ENCODE measurements around the gene MT1B. TPM values are rescaled to one million over a fixed set of nuclear protein-coding genes. Genes with fewer than 3 reads are reported as not detected.

The MT1B gene
- total and polyA plus RNA-seq, 2 of the 13 experiments (the other 11 are each of a cell fraction or from before 2014, with no cell fraction given): 0.89 TPM; not detected in 1

GRCh38 chr16:56691885-56692284 is 40.2 kb downstream of the MT1B start (continued):
- TF ChIP-seq, protein P1, sequence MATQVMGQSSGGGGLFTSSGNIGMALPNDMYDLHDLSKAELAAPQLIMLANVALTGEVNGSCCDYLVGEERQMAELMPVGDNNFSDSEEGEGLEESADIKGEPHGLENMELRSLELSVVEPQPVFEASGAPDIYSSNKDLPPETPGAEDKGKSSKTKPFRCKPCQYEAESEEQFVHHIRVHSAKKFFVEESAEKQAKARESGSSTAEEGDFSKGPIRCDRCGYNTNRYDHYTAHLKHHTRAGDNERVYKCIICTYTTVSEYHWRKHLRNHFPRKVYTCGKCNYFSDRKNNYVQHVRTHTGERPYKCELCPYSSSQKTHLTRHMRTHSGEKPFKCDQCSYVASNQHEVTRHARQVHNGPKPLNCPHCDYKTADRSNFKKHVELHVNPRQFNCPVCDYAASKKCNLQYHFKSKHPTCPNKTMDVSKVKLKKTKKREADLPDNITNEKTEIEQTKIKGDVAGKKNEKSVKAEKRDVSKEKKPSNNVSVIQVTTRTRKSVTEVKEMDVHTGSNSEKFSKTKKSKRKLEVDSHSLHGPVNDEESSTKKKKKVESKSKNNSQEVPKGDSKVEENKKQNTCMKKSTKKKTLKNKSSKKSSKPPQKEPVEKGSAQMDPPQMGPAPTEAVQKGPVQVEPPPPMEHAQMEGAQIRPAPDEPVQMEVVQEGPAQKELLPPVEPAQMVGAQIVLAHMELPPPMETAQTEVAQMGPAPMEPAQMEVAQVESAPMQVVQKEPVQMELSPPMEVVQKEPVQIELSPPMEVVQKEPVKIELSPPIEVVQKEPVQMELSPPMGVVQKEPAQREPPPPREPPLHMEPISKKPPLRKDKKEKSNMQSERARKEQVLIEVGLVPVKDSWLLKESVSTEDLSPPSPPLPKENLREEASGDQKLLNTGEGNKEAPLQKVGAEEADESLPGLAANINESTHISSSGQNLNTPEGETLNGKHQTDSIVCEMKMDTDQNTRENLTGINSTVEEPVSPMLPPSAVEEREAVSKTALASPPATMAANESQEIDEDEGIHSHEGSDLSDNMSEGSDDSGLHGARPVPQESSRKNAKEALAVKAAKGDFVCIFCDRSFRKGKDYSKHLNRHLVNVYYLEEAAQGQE (IDR thresholded peaks at IDR 0.05; ENCODE audit: borderline replicate concordance in 1 of 2, low read depth in 1 of 2, low read length in 2 of 2): no peak
- TF ChIP-seq HNRNPH1 (optimal IDR thresholded peaks at IDR 0.05; ENCODE audit: low read depth, low read length) (no peak), RFXAP (CRISPR knock-in tag; IDR thresholded peaks at IDR 0.05; ENCODE audit: borderline replicate concordance) (no peak), U2AF2 (IDR thresholded peaks at IDR 0.05; ENCODE audit: low read depth, low read length) (no peak), ZNF431 (CRISPR knock-in tag; IDR thresholded peaks at IDR 0.05; ENCODE audit: borderline replicate concordance, low read depth) (no peak), MXD4 (CRISPR knock-in tag; IDR thresholded peaks at IDR 0.05) (no peak), HES4 (CRISPR knock-in tag; IDR thresholded peaks at IDR 0.05; ENCODE audit: borderline replicate concordance) (no peak), ZNF878 (CRISPR knock-in tag; IDR thresholded peaks at IDR 0.05) (no peak), ZNF496 (CRISPR knock-in tag; IDR thresholded peaks at IDR 0.05; ENCODE audit: insufficient replicate concordance) (no peak)
- TF ChIP-seq, protein P2, sequence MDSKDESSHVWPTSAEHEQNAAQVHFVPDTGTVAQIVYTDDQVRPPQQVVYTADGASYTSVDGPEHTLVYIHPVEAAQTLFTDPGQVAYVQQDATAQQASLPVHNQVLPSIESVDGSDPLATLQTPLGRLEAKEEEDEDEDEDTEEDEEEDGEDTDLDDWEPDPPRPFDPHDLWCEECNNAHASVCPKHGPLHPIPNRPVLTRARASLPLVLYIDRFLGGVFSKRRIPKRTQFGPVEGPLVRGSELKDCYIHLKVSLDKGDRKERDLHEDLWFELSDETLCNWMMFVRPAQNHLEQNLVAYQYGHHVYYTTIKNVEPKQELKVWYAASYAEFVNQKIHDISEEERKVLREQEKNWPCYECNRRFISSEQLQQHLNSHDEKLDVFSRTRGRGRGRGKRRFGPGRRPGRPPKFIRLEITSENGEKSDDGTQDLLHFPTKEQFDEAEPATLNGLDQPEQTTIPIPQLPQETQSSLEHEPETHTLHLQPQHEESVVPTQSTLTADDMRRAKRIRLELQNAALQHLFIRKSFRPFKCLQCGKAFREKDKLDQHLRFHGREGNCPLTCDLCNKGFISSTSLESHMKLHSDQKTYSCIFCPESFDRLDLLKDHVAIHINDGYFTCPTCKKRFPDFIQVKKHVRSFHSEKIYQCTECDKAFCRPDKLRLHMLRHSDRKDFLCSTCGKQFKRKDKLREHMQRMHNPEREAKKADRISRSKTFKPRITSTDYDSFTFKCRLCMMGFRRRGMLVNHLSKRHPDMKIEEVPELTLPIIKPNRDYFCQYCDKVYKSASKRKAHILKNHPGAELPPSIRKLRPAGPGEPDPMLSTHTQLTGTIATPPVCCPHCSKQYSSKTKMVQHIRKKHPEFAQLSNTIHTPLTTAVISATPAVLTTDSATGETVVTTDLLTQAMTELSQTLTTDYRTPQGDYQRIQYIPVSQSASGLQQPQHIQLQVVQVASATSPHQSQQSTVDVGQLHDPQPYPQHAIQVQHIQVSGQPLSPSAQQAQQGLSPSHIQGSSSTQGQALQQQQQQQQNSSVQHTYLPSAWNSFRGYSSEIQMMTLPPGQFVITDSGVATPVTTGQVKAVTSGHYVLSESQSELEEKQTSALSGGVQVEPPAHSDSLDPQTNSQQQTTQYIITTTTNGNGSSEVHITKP (CRISPR knock-in tag; IDR thresholded peaks at IDR 0.05; ENCODE audit: low read depth): 0 out of 2 replicates have a peak, but pooled peaks have one; percentile 26
- TF ChIP-seq, protein P3, sequence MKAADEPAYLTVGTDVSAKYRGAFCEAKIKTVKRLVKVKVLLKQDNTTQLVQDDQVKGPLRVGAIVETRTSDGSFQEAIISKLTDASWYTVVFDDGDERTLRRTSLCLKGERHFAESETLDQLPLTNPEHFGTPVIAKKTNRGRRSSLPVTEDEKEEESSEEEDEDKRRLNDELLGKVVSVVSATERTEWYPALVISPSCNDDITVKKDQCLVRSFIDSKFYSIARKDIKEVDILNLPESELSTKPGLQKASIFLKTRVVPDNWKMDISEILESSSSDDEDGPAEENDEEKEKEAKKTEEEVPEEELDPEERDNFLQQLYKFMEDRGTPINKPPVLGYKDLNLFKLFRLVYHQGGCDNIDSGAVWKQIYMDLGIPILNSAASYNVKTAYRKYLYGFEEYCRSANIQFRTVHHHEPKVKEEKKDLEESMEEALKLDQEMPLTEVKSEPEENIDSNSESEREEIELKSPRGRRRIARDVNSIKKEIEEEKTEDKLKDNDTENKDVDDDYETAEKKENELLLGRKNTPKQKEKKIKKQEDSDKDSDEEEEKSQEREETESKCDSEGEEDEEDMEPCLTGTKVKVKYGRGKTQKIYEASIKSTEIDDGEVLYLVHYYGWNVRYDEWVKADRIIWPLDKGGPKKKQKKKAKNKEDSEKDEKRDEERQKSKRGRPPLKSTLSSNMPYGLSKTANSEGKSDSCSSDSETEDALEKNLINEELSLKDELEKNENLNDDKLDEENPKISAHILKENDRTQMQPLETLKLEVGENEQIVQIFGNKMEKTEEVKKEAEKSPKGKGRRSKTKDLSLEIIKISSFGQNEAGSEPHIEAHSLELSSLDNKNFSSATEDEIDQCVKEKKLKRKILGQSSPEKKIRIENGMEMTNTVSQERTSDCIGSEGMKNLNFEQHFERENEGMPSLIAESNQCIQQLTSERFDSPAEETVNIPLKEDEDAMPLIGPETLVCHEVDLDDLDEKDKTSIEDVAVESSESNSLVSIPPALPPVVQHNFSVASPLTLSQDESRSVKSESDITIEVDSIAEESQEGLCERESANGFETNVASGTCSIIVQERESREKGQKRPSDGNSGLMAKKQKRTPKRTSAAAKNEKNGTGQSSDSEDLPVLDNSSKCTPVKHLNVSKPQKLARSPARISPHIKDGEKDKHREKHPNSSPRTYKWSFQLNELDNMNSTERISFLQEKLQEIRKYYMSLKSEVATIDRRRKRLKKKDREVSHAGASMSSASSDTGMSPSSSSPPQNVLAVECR (CRISPR knock-in tag; IDR thresholded peaks at IDR 0.05; ENCODE audit: borderline replicate concordance): no peak
- TF ChIP-seq, protein P4, sequence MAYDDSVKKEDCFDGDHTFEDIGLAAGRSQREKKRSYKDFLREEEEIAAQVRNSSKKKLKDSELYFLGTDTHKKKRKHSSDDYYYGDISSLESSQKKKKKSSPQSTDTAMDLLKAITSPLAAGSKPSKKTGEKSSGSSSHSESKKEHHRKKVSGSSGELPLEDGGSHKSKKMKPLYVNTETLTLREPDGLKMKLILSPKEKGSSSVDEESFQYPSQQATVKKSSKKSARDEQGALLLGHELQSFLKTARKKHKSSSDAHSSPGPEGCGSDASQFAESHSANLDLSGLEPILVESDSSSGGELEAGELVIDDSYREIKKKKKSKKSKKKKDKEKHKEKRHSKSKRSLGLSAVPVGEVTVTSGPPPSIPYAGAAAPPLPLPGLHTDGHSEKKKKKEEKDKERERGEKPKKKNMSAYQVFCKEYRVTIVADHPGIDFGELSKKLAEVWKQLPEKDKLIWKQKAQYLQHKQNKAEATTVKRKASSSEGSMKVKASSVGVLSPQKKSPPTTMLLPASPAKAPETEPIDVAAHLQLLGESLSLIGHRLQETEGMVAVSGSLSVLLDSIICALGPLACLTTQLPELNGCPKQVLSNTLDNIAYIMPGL (CRISPR knock-in tag; IDR thresholded peaks at IDR 0.05; ENCODE audit: borderline replicate concordance in 1 of 2, low read depth in 1 of 2): no peak
- TF ChIP-seq, protein P5, sequence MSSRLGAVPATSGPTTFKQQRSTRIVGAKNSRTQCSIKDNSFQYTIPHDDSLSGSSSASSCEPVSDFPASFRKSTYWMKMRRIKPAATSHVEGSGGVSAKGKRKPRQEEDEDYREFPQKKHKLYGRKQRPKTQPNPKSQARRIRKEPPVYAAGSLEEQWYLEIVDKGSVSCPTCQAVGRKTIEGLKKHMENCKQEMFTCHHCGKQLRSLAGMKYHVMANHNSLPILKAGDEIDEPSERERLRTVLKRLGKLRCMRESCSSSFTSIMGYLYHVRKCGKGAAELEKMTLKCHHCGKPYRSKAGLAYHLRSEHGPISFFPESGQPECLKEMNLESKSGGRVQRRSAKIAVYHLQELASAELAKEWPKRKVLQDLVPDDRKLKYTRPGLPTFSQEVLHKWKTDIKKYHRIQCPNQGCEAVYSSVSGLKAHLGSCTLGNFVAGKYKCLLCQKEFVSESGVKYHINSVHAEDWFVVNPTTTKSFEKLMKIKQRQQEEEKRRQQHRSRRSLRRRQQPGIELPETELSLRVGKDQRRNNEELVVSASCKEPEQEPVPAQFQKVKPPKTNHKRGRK (CRISPR knock-in tag; IDR thresholded peaks at IDR 0.05): no peak
